Measurements from ENCODE around the gene SGCD. TPM values are rescaled to one million over a fixed set of nuclear protein-coding genes. Genes with fewer than 3 reads are reported as not detected.

Gene SGCD
- polyA plus RNA-seq, 1 donor (not counting 4 experiments of a cell fraction or from before 2014, with no cell fraction given): not detected

- dilution Hi-C loops (cut with MboI; ENCODE audit: extremely low pct_ligation_motif_present, low sequenced_read_pairs): no loop called here
- no peak for FAIRE-seq
- Histone ChIP-seq H4K20me1 (ENCODE audit: control insufficient read depth, extremely low read depth, insufficient read depth, low read length) (no peaks in the 10 kb centered on the region), H3K4me3 (ENCODE audit: control insufficient read depth in 2 of 3, extremely low read depth in 1 of 3, insufficient read depth in 2 of 3, low read depth in 1 of 3, low read length in 3 of 3) (no peak overlapping the region), H3K4me1 (ENCODE audit: control insufficient read depth, extremely low read depth, insufficient read depth, low read length) (no peaks in the 10 kb centered on the region), H3K9me3 (ENCODE audit: control insufficient read depth, low read depth, low read length) (no peaks in the 10 kb centered on the region), H3K4me2 (ENCODE audit: control insufficient read depth, extremely low read depth, insufficient read depth, low read depth, low read length) (no peak overlapping the region), H3K9ac (ENCODE audit: control insufficient read depth, extremely low read depth, insufficient read depth, low read length) (no peak overlapping the region), H3K27ac (ENCODE audit: control insufficient read depth, insufficient read depth, low read length) (no peak overlapping the region), H3K27me3 (ENCODE audit: control insufficient read depth, extremely low read depth, insufficient read depth, low read length) (no peaks in the 10 kb centered on the region), H3K9me1 (ENCODE audit: control insufficient read depth, extremely low read depth, insufficient read depth, low read length) (no peaks in the 10 kb centered on the region), H3K36me3 (ENCODE audit: control insufficient read depth in 2 of 2, extremely low read depth in 1 of 2, insufficient read depth in 2 of 2, low read length in 2 of 2) (no peaks in the 10 kb centered on the region), H2AFZ (ENCODE audit: control insufficient read depth, low read length) (no peak overlapping the region), H3K79me2 (ENCODE audit: control insufficient read depth, insufficient read depth, low read length) (no peaks in the 10 kb centered on the region)
- no peak for DNase-seq (ENCODE audit: low read depth, low spot score)
- TF ChIP-seq EZH2 (IDR thresholded peaks at IDR 0.05; ENCODE audit: low read length) (no peak), CTCF (optimal IDR thresholded peaks at IDR 0.05 in 1 of 3, IDR thresholded peaks at IDR 0.05 in 1 of 3, conservative IDR thresholded peaks at IDR 0.05 in 1 of 3; ENCODE audit: extremely low read depth in 1 of 3, insufficient read depth in 2 of 3, low read length in 3 of 3) (no peak)
Measured at GRCh38 chr5:156477196-156477595, 150.2 kb downstream of the SGCD start.

GRCh38 chr5:156479849-156480248 is 152.9 kb downstream of the SGCD start:
- no peak for TF ChIP-seq CTCF (optimal IDR thresholded peaks at IDR 0.05 in 1 of 3, IDR thresholded peaks at IDR 0.05 in 1 of 3, conservative IDR thresholded peaks at IDR 0.05 in 1 of 3; ENCODE audit: extremely low read depth in 1 of 3, insufficient read depth in 2 of 3, low read length in 3 of 3)
- no peak for TF ChIP-seq EZH2 (IDR thresholded peaks at IDR 0.05; ENCODE audit: low read length)
- Histone ChIP-seq H3K4me3 (ENCODE audit: control insufficient read depth in 2 of 3, extremely low read depth in 1 of 3, insufficient read depth in 2 of 3, low read depth in 1 of 3, low read length in 3 of 3) (no peak overlapping the region), H3K9me1 (ENCODE audit: control insufficient read depth, extremely low read depth, insufficient read depth, low read length) (no peaks in the 10 kb centered on the region), H3K27ac (ENCODE audit: control insufficient read depth, insufficient read depth, low read length) (no peak overlapping the region), H2AFZ (ENCODE audit: control insufficient read depth, low read length) (no peak overlapping the region), H3K27me3 (ENCODE audit: control insufficient read depth, extremely low read depth, insufficient read depth, low read length) (no peaks in the 10 kb centered on the region), H4K20me1 (ENCODE audit: control insufficient read depth, extremely low read depth, insufficient read depth, low read length) (no peaks in the 10 kb centered on the region), H3K4me1 (ENCODE audit: control insufficient read depth, extremely low read depth, insufficient read depth, low read length) (no peaks in the 10 kb centered on the region), H3K9ac (ENCODE audit: control insufficient read depth, extremely low read depth, insufficient read depth, low read length) (no peak overlapping the region), H3K79me2 (ENCODE audit: control insufficient read depth, insufficient read depth, low read length) (no peaks in the 10 kb centered on the region), H3K36me3 (ENCODE audit: control insufficient read depth in 2 of 2, extremely low read depth in 1 of 2, insufficient read depth in 2 of 2, low read length in 2 of 2) (no peaks in the 10 kb centered on the region), H3K4me2 (ENCODE audit: control insufficient read depth, extremely low read depth, insufficient read depth, low read depth, low read length) (no peak overlapping the region), H3K9me3 (ENCODE audit: control insufficient read depth, low read depth, low read length) (no peaks in the 10 kb centered on the region)
- dilution Hi-C loops (cut with MboI; ENCODE audit: extremely low pct_ligation_motif_present, low sequenced_read_pairs): no loop called here
- DNase-seq (ENCODE audit: low read depth, low spot score): no peak
- FAIRE-seq: no peak
